GM21576 (cell line): ENCODE results near the gene ZNF609.
"Not testable (repeated sequence)": the region's sequence is repeated elsewhere in the genome, so short reads cannot be mapped to it uniquely, and the experiment has no call there.

Source experiments
- ATAC-seq: cut with Tn5 transposase; IDR thresholded peaks from one replicate; pipeline ENCODE4 v1.9.1; 2021; ENCODE audit warnings: mild to moderate bottlenecking, moderate library complexity; ENCODE audit not compliant: unreplicated experiment

The ZNF609 gene

GRCh38 chr15:64618540-64618939 is 158.2 kb downstream of the ZNF609 start:
- no peak for ATAC-seq

GRCh38 chr15:64619880-64620839 is 159.8 kb downstream of the ZNF609 start:
- ATAC-seq: no peak

- ATAC-seq: no peak
Measured at GRCh38 chr15:64621056-64621455, 160.7 kb downstream of the ZNF609 start.

GRCh38 chr15:64622410-64623260 is 162.3 kb downstream of the ZNF609 start:
- peak; percentile 49 for ATAC-seq

GRCh38 chr15:64623347-64623996 is 163.1 kb downstream of the ZNF609 start:
- no peak for ATAC-seq

GRCh38 chr15:64624242-64624641 is 163.9 kb downstream of the ZNF609 start:
- no peak for ATAC-seq

GRCh38 chr15:64629063-64629462 is 168.7 kb downstream of the ZNF609 start:
- ATAC-seq: no peak

GRCh38 chr15:64630396-64631107 is 170.2 kb downstream of the ZNF609 start:
- ATAC-seq: no peak

GRCh38 chr15:64632639-64633038 is 172.3 kb downstream of the ZNF609 start:
- not testable (repeated sequence) for ATAC-seq

GRCh38 chr15:64633332-64633731 is 173.0 kb downstream of the ZNF609 start:
- no peak for ATAC-seq

- ATAC-seq: peak; percentile 65
Measured at GRCh38 chr15:64634027-64634426, 173.6 kb downstream of the ZNF609 start.

GRCh38 chr15:64634576-64635498 is 174.5 kb downstream of the ZNF609 start:
- ATAC-seq: peak; percentile 41

- ATAC-seq: no peak
Measured at GRCh38 chr15:64635499-64636495, 175.4 kb downstream of the ZNF609 start.

GRCh38 chr15:64636556-64636955 is 176.2 kb downstream of the ZNF609 start:
- ATAC-seq: no peak

- ATAC-seq: no peak
Measured at GRCh38 chr15:64637412-64637811, 177.0 kb downstream of the ZNF609 start.

GRCh38 chr15:64639744-64640143 is 179.4 kb downstream of the ZNF609 start:
- ATAC-seq: not testable (repeated sequence)

GRCh38 chr15:64640146-64640871 is 179.9 kb downstream of the ZNF609 start:
- ATAC-seq: no peak
